ENCODE measurements around the gene TRMT1.

- TF ChIP-seq CTCF (IDR thresholded peaks at IDR 0.05), result no peak
- no peak for TF ChIP-seq POLR2A (IDR thresholded peaks at IDR 0.05)
Measured at GRCh38 chr19:13120031-13120430, 3.5 kb upstream of the TRMT1 start.
